DND-41 (cell line): ENCODE results near the gene CD300LG.

ENCODE experiments used
- ATAC-seq: fragments of 200-7000 bp; cut with Tn5 transposase; 3 replicates; pipeline ENCODE4 v1.9.1; 2021; ENCODE audit warnings: low read depth; ENCODE audit not compliant: insufficient read depth
- DNase-seq: peaks from one replicate; pipeline ENCODE4 v3.0.0-alpha.2; 2020
- H2AFZ ChIP-seq: 2 replicates; pipeline ENCODE4 v1.6.0; 2012; ENCODE audit warnings: low read depth, low read length
- H3K27ac ChIP-seq: 2 replicates; pipeline ENCODE4 v1.5.1; 2012; ENCODE audit warnings: low read length, inconsistent platforms
- H3K27me3 ChIP-seq: fragments of 200-600 bp; sonication (generic); 2 replicates; pipeline ENCODE4 v1.6.0; 2012; ENCODE audit warnings: low read length, mild to moderate bottlenecking, inconsistent platforms; ENCODE audit not compliant: insufficient read depth, poor library complexity
- H3K36me3 ChIP-seq: 2 replicates; pipeline ENCODE4 v1.5.1; 2012; ENCODE audit warnings: low read length, inconsistent platforms; ENCODE audit not compliant: insufficient read depth
- H3K4me1 ChIP-seq: 2 replicates; pipeline ENCODE4 v1.5.1; 2012; ENCODE audit warnings: mild to moderate bottlenecking, low read length; ENCODE audit not compliant: insufficient read depth
- H3K4me2 ChIP-seq: 2 replicates; pipeline ENCODE4 v1.6.0; 2012; ENCODE audit warnings: mild to moderate bottlenecking, moderate library complexity, low read length, inconsistent platforms; ENCODE audit not compliant: insufficient read depth
- H3K4me3 ChIP-seq, 2 experiments: fragments of 200-600 bp in 1 of 2; shearing (Covaris generic) in 1 of 2; 2 replicates each; pipeline ENCODE4 v1.5.1; 2012 to 2016; ENCODE audit warnings: inconsistent platforms in 2 of 2, low read length in 2 of 2, mild to moderate bottlenecking in 2 of 2, low read depth in 1 of 2, moderate library complexity in 1 of 2
- H3K79me2 ChIP-seq: 2 replicates; pipeline ENCODE4 v1.6.0; 2012; ENCODE audit warnings: low read length, inconsistent platforms; ENCODE audit not compliant: insufficient read depth
- H3K9ac ChIP-seq: 2 replicates; pipeline ENCODE4 v1.6.0; 2012; ENCODE audit warnings: low read depth, mild to moderate bottlenecking, inconsistent platforms, low read length, moderate library complexity
- H3K9me3 ChIP-seq: 2 replicates; pipeline ENCODE4 v1.5.1; 2012; ENCODE audit warnings: low read length, moderate library complexity, mild to moderate bottlenecking, inconsistent platforms; ENCODE audit not compliant: insufficient read depth, severe bottlenecking
- H4K20me1 ChIP-seq: 2 replicates; pipeline ENCODE4 v1.6.0; 2012; ENCODE audit warnings: low read length; ENCODE audit not compliant: insufficient read depth
- CTCF ChIP-seq: IDR thresholded peaks from 2 replicates; pipeline ENCODE4 v1.5.1; 2012; ENCODE audit warnings: borderline replicate concordance, low read length, moderate library complexity, mild to moderate bottlenecking; ENCODE audit not compliant: poor library complexity, severe bottlenecking; ENCODE audit errors: extremely low read depth
- EZH2 ChIP-seq: IDR thresholded peaks from 3 replicates; pipeline ENCODE4 v1.6.1; 2012; ENCODE audit warnings: borderline replicate concordance, low read depth, mild to moderate bottlenecking, moderate library complexity, low read length, inconsistent platforms; ENCODE audit not compliant: severe bottlenecking

Gene CD300LG

GRCh38 chr17:43900858-43901754 lies 54.1 kb downstream of the CD300LG start:
- Histone ChIP-seq H3K27me3 (peaks cover 39% of the 10 kb centered on the region), H4K20me1 (0 out of 2 replicates have a peak, but pooled peaks cover 14% of the 10 kb centered on the region)

GRCh38 chr17:43901861-43902589 lies 55.0 kb downstream of the CD300LG start:
- Histone ChIP-seq H4K20me1 (0 out of 2 replicates have a peak, but pooled peaks cover 16% of the 10 kb centered on the region), H3K4me3 (no peak overlapping the region), H3K9ac (no peak overlapping the region), H2AFZ (no peak overlapping the region), H3K4me1 (no peaks in the 10 kb centered on the region), H3K79me2 (no peaks in the 10 kb centered on the region), H3K27me3 (peaks cover 44% of the 10 kb centered on the region), H3K36me3 (no peaks in the 10 kb centered on the region), H3K4me2 (no peak overlapping the region), H3K27ac (no peak overlapping the region), H3K9me3 (no peaks in the 10 kb centered on the region)
- ATAC-seq: no peak
- TF ChIP-seq EZH2 (no peak), CTCF (no peak)
- DNase-seq: no peak

More at GRCh38 chr17:43900858-43901754, 54.1 kb downstream of the CD300LG start:
- TF ChIP-seq CTCF: no peak
- no peak for TF ChIP-seq EZH2
- H3K36me3 ChIP-seq: no peaks in the 10 kb centered on the region
- ATAC-seq (no peak), DNase-seq (no peak)
- H2AFZ ChIP-seq: no peak overlapping the region
- H3K4me3 ChIP-seq: no peak overlapping the region
- H3K4me2 ChIP-seq: no peak overlapping the region
- H3K27ac ChIP-seq: no peak overlapping the region
- no peaks in the 10 kb centered on the region for H3K79me2 ChIP-seq
- H3K4me1 ChIP-seq: no peaks in the 10 kb centered on the region
- H3K9me3 ChIP-seq: no peaks in the 10 kb centered on the region
- no peak overlapping the region for H3K9ac ChIP-seq

- no peak overlapping the region for H2AFZ ChIP-seq
Measured at GRCh38 chr17:43905400-43905984, 58.5 kb downstream of the CD300LG start.

More at GRCh38 chr17:43905400-43905984, 58.5 kb downstream of the CD300LG start:
- no peak overlapping the region for H3K4me3 ChIP-seq
- 0 out of 2 replicates have a peak, but pooled peaks cover 21% of the 10 kb centered on the region for H4K20me1 ChIP-seq
- H3K79me2 ChIP-seq: no peaks in the 10 kb centered on the region
- DNase-seq (no peak), ATAC-seq (no peak)
- H3K27ac ChIP-seq: no peak overlapping the region
- no peaks in the 10 kb centered on the region for H3K9me3 ChIP-seq
- H3K36me3 ChIP-seq: no peaks in the 10 kb centered on the region
- H3K4me2 ChIP-seq: no peak overlapping the region
- H3K27me3 ChIP-seq: peaks cover 59% of the 10 kb centered on the region
- no peaks in the 10 kb centered on the region for H3K4me1 ChIP-seq
- TF ChIP-seq EZH2 (no peak), CTCF (no peak)
- no peak overlapping the region for H3K9ac ChIP-seq
